ENCODE results near the gene LGALSL.
"Not testable (repeated sequence)": the region's sequence is repeated elsewhere in the genome, so short reads cannot be mapped to it uniquely, and the experiment has no call there.

The LGALSL gene

DNA sequence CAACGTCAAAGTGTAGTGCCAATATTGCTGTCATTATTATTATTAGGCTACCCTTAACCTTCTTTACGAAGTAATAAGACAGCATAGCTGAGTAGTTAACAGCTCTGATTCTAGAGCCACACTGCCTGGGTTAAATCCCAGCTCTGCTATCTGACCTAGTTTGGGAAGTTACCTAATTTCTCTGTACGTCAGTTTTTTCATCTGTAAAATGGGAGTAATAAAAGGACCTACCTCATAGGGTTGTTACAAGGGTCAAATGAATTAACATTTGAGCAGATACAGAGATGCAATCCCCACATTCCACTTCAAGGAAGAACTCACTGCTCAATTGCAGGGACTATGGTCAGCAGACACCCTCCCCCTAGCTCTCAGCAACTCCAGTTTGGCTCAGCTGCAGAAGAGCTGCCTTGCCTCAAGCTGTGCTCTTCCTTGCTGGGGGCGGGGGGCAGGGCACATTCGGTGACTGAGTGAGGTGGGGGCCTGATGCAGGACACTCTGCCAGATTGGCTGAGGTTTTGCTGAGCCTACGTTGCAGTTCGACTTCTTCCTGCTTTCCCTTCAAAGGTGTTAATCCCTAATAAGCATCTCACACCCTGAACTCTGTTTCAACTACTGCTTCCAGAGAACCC is 11.0 kb upstream of the LGALSL start:
- DNase-seq (ENCODE audit: low read depth in 2 of 2), result no peak

DNA sequence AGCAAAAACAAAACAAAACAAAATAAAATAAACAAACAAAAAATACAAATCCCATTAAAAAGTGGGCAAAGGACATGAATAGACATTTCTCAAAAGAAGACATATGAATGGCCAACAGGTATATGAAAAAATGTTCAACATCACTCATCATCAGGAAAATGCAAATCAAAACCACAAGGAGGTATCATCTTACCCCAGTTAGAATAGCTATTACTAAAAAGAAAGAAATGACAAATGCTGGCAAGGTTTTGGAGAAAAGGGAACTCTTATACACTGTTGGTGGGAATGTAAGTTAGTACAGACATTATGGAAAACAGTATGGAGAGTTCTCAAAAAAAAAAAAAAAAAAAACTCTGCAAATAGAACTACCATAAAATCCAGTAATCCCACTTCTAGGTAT is 8.0 kb upstream of the LGALSL start:
- DNase-seq (ENCODE audit: low read depth in 2 of 2), result not testable (repeated sequence)

- no peak for DNase-seq (ENCODE audit: low read depth in 2 of 2)
These were observed 6.5 kb upstream of the LGALSL start for GRCh38 chr2:64447317-64448040.

DNA sequence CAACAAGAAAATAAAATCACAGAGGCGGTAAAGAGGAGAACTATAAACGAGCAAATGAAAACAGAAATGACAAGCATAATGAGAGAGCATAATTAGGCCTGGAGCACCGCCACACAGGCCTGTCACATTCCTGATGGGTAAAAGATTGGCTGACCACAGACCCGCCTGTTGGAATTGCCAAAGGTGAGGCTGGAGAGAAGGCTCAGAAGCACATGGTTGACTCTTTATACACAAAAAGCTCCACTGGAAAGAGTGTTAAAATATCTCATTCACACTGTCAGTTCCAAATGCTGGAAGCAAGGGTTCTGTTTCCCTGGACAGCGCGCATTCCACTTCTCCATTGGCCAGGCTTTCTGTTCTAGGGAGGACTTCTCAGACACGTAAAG is 5.9 kb upstream of the LGALSL start:
- DNase-seq (ENCODE audit: low read depth in 2 of 2), result no peak

DNA sequence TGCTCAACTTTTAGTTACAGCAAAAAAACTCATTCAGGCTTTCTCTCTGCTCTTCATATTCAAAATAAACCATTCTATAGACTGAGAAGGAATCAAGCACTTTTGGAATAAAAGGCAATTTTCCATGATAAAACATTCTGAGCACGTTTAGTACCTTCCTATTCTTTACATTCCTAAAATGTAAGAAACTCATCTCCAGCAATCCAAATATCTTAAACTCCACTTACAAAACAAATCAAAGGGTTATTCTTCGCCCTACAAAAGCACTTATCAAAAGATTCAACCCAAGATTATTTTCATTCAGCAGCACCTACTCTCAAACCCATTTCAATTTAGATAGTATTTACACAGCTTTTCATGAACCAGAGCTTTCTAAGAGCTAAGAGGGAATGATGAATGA is 2.9 kb upstream of the LGALSL start:
- DNase-seq (ENCODE audit: low read depth in 2 of 2), result no peak

- peak; percentile 32 to 35 for DNase-seq (ENCODE audit: low read depth in 2 of 2)
These were observed 697 bp downstream of the LGALSL start for GRCh38 chr2:64454386-64455332.

DNA sequence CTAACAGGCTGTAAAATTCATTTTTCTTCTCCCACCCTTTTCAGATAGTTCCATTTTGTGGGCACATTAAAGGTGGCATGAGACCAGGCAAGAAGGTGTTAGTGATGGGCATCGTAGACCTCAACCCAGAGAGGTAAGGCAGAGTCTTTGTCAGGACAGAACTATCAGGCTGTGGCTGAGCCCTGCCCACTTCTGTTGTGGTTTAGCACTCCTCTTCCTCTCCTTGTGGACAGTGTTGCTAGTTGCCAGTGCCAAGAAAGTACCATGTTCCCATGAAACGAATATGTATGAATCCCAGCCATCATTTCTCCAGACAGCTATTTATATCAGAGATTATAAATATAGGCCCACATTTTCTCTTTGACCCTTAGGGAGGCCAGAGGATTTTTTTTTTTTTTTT is 1.6 kb downstream of the LGALSL start:
- DNase-seq (ENCODE audit: low read depth in 2 of 2), result no peak

GRCh38 chr2:64456293-64456692 is 2.3 kb downstream of the LGALSL start:
- no peak for DNase-seq (ENCODE audit: low read depth in 2 of 2)

DNA sequence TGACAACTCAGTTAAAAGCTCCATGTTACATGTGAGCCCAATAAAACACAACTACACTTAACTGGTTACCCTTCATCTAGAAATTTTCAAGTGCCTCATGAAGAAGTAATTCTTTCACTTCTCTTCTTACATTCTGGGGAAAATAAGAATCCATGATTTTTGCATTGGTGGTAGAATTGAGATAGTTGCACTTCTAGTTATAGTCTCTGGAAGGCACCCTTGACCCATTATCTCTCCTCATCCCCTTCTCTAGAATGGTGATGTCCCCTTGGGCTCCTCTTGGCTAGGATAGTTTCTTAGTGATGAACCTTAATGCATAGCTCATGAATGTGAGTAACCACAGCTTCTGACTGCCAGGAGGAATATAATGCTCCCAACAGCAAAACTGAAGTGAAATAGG is 3.6 kb downstream of the LGALSL start:
- no peak for DNase-seq (ENCODE audit: low read depth in 2 of 2)

DNA sequence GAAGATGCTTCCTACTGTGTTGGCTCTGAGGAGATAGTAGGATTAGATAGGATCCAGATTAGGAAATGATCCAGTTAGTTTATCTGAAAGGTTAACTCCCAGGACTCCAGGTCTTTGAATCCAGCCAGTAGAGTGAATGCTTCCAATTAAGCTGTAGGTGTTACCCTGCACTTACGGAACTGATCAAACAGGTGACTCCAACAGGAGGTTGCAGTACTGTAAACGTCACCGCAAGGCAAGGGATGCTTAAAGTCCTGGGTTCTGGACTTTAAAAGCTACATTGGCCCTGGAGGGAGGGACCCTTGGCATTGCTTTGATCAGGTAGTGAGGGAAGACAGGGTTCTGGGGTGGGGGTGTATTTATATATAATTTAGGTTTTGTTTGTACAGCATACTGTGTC is 5.6 kb downstream of the LGALSL start:
- no peak for DNase-seq (ENCODE audit: low read depth in 2 of 2)

- DNase-seq (ENCODE audit: low read depth in 2 of 2), result no peak
These were observed 6.4 kb downstream of the LGALSL start for GRCh38 chr2:64460330-64460729.

GRCh38 chr2:64461271-64462058 is 7.5 kb downstream of the LGALSL start:
- no peak for DNase-seq (ENCODE audit: low read depth in 2 of 2)

DNA sequence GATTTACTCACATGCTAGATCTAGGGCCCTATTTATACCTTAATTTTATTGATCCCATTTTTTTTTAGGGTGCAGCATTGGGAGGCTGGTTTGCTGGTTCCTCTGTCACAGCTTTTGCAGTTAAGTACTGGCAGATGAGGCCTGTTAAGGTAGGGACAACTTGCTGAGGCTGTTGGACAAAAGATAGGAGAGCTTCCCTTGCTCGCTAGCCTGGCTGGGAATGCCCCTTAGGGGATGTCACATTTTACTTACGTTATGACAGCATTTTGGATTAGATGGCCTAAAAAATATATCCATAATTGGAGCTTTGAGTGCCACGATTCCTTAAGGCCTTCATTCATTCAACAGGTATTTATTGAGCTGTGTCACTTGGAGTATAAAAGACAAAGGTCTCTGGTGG is 8.2 kb downstream of the LGALSL start:
- no peak for DNase-seq (ENCODE audit: low read depth in 2 of 2)

DNA sequence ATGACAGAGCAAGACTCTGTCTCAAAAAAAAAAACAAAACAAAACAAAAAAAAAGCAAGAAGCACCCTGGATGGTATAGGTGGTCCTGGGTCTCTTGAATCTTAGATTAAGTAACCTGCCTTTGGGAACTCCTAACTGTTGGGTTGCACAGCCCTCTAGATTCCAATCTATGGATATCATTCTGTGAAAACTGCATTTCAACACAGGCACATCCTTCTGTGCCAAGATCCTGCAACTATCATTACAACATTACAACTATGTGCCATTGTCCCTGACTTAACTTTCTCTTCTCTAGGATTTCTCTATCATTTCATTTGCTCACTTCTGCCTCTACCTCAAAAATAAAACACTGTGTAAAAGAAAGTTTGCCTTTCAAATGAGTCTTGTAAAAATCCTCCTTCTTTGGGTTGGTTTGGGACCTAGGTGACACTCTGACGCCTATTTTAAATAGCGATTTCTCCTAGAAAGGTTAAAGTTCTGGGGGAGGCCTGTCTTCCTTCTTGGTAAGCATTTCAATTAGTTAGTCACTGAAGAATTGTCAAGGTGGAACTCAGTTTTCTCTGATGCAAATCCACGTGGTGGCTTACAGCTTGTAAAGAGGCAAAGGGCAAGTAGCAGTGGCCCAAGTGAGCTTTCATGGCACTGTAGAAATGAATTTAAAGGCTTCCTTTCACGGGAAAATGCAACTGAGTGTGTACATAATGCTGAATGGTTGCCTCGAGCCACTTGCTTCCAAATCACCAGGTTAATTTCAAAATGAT is 9.2 kb downstream of the LGALSL start:
- DNase-seq (ENCODE audit: low read depth in 2 of 2), result no peak

DNA sequence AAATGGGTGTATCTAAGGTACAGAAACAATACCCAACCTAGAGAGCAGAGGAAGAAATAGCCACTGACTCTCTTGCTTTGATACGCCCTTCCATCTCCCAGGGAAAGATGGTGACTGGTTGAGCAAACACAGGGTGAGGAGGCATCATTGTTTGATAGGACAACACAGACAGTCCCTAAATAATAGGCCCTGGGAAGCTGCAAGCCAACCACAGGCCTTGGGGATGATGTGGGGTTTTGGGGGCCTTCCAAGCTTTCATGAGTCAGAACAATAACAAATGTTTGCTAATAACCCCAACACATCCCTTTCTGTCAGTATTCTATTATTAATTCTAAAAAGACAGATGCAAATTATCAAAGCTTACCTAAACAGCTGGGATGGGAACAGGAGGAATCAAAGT is 9.8 kb downstream of the LGALSL start:
- DNase-seq (ENCODE audit: low read depth in 2 of 2), result no peak

GRCh38 chr2:64466478-64467085 is 12.6 kb downstream of the LGALSL start:
- no peak for DNase-seq (ENCODE audit: low read depth in 2 of 2)

DNA sequence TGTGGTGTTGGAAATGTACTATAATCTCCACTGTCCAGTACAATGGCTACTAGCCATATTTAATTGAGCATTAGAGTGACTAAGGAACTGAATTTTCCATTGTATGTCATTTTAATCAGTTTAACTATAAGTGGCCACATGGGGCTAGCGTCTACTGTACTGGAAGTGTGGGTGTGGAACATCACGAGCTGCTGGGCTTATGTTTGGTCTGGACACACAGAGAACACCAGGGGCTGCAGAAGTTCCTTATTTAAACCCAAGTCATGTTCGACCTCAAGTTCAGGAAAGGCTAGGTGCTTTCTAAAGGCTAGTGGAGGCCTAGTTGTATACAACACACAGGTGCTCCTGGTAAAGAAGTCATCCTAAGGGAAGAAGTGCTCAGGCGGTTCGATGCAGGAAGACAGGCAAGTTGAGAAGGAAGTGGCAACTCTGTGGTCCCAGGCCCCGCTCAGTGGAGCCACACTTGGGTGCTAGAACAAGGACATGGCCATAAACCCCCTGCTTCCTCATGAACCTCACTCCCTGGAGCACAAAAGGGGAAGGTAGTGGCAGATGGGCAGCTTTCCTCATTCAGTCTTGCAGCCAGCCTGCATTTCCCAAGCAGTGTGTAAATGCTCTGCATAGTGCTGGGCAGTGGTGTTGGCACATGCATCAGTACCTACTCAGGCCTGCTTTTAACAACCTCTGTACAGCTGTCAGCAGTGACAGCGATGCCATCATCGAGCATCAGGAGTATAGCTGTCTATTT is 13.3 kb downstream of the LGALSL start:
- no peak for DNase-seq (ENCODE audit: low read depth in 2 of 2)

DNA sequence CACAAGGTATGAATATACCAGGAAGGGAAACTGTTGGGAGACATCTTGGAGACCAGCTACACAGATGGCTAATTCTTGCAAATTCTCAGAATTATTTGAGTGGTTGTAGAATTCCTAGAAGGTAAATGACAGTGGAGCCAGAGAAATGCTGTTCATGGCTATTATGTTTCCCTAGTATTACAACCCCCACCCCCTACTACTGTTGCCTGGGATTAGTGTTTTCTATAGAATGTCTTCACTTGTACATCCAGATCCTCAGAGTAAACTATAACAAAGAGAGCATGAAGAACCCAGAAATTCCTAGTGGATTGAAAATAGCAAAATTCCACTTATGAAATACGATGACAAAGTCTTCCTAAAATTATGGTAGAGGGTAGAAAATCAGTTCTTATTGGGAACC is 15.3 kb downstream of the LGALSL start:
- no peak for DNase-seq (ENCODE audit: low read depth in 2 of 2)

DNA sequence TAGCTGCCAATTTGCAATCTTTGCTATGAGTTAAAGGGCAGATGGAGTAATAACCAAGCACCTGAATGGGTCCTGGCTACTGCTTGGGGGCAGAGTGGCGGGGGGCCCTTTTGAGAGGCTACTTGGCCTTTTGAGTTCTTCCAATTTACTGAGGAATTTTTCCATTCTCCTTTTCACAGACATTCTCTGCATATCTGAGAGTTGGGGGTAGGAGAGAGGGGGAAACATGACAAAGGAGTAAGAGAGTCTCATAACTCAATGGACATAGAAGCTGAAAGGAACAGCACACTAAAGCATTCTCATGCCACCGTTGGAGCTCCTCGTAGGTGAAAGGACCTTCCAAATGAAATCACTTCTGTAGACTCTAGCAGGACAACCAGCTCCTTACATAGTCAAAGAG is 16.1 kb downstream of the LGALSL start:
- no peak for DNase-seq (ENCODE audit: low read depth in 2 of 2)

DNA sequence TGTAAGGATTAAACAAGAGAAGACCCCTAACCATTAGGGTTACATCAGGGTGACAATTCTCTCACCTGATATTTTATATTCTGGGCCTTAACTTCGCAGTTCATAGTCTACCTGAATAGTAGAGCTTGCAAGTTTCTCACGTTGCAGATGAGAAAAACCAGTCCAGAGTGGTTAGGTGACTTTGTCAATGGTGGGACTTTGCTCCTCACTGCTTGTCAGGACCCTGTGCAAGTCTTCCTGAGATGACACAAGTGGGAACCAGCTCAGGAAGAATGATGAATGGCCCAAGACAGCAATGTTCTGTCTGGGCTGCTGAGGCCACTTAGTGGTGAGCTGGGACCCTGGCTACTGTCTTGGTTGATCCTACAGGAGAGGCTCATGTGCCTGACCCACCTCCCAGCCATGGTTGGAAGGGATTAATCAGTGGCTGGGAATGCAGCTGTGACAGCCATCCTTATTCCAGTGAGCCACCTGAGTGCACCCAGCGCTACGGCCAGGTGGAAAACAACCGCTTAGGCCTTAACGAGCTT is 16.9 kb downstream of the LGALSL start:
- no peak for DNase-seq (ENCODE audit: low read depth in 2 of 2)
